Stimulated activated CD4-positive, alpha-beta T cell treated with anti-CD3 and anti-CD28 coated beads, Interleukin-12 subunit alpha, Interleukin-12 subunit beta, amount 100 ng/mL, for 4 hours (primary cell): ENCODE data around the gene ANO9.
"Not testable (repeated sequence)": the region's sequence is repeated elsewhere in the genome, so short reads cannot be mapped to it uniquely, and the experiment has no call there.

ENCODE experiments used
- DNase-seq: peaks from one replicate; pipeline ENCODE4 v3.0.0-alpha.2; 2020

The ANO9 gene

GRCh38 chr11:469684-470560, 28.1 kb upstream of the ANO9 start:
- no peak for DNase-seq

GRCh38 chr11:469026-469683, 27.3 kb upstream of the ANO9 start:
- DNase-seq, result not testable (repeated sequence)

GRCh38 chr11:468493-468892, 26.7 kb upstream of the ANO9 start:
- DNase-seq, result no peak

DNA sequence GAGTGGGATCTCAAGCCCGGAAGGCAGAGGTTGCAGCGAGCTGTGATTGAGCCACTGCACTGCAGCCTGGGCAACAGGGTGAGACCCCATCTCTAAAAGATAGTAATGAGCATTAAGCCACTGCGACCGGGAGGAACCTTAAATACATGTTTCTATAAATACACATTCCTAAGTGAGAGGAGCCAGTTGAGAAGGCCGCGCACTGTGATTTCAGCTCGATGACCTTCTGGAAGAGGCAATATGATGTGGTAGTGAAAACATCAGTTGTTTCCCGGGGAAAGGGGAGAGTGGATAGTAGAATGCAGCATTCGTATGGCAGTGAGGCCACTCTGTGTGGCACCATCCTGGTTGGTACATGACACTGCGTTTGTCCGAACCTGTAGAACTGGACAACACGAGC, 26.2 kb upstream of the ANO9 start:
- DNase-seq, result no peak

GRCh38 chr11:465896-466530, 24.2 kb upstream of the ANO9 start:
- DNase-seq, result no peak

- no peak for DNase-seq
Measured at GRCh38 chr11:464316-464715, 22.5 kb upstream of the ANO9 start.

GRCh38 chr11:462107-462890, 20.5 kb upstream of the ANO9 start:
- no peak for DNase-seq

DNA sequence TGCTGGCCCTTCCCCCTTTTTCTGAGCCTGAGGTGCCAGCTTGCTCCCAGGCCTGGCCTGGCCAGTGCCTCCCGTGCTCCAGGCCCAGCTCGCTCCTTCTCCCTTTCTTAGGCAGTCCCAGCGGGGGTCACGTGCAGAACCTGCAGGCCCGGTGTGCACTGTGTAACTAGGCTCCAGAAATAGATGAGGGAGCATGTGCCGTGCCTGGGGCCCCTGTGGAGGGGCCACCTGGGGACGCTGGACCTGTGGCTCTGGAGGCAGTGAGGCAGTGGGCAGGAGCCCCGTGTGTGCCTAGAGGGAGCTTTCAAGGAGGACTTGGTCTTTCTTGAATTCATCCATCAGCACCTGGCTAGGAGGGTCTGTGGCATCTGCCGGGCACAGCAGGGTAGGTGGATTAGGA, 19.8 kb upstream of the ANO9 start:
- no peak for DNase-seq

DNA sequence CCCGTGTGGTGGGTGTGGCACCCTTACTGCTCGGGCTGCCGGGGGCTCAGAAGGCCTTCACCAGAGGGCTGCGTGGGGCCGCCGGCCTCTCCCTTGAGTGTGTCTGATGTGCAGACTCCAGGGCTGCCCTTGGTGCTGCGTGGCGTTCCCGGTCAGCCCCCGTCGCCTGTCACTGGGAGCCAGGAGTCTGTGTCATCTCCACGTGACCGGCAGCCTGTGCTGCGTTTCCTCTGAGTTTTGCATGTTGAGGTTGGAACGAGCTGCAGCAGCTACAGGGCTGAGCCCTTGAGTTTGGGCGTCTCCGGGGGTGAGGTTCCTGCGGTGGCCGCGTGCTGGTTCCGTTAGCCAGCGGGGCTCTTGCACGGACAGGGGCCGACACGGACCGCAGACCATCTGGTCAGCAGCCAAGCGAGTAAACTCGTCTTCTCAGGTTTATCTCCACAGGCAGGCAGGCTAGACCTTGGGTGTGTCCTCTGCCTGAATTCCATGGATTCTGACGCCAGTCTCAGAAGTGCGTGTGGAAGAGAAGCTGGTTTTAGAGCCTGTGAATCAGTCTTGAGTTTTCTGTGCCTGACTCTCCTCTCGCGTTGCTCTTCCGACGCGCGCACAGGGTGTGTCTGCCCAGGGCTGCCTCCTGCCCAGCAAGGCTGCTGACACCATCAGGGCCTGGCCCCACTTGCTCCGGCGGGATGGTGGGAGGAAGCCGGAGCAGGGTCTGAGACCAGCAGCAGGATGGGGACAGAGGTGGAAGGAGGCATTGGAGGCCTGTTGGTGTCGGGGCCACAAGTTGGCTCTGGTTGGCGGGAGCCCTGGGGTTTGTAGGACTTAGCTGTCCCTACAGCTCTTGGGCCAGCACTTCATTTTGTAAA, 18.8 kb upstream of the ANO9 start:
- no peak for DNase-seq

DNA sequence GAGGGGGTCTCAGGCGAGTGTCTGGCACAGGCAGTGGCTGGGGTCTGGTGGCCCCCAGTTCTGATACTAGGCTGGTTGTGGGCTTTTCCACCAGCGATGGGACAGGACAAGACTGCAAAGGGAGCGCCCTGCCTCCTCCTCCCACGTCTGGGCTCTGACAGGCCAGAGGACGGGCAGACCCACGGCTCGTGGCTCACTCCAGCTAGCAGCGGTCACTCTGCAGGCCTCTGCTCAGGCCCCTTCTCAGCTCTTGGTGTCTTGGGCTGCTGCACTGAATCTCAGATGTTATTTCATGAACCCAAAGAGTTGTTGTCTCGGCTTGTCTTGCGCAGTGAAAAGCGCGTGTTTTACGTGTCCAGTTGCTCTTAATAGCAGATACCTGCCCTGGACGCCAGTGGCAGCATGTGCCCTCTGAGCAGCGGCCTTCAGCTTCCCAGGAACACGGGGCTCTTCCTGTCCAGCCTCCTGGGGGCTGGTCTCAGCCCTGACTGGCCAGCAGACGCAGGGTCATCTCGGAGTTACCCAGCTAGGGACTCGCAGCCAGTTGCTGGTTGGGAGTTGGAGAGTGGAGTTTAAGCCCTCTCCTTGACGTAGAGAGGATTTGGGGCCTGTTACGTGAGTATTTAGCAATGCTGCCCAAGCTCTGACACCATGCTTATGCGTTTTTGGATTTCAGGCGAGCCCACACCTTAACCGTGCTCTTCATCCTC, 17.9 kb upstream of the ANO9 start:
- DNase-seq, result no peak

DNA sequence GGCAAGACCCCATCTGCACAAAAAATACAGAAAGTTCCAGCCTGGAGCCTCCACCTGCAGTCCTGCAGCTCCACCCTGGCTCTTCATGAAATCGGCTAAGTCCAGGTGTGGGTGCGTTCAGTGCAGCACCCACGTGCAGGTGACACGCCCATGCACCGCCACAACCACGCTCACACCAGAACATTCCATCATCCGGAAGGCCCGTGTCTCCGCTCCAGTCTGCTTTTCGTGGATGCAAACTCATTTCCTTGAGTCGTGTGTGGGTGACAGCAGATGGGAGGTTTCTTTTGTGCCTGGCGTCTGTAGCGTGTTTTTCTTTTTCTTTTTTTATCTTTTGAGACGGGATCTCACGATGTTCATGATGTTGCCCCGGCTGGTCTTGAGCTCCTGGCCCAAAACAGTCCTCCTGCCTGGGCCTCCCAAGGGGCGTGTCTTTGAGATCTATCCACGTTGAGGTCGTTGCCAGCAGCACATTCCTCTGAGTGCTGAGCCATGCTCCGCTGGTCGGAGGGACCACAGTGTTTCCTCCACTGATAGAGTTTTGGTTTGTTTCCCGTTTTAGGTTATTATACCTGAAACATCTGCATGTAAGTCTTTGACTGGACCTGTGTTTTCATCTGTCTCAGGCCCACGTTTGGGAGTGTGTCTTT, 15.4 kb upstream of the ANO9 start:
- DNase-seq, result no peak

DNA sequence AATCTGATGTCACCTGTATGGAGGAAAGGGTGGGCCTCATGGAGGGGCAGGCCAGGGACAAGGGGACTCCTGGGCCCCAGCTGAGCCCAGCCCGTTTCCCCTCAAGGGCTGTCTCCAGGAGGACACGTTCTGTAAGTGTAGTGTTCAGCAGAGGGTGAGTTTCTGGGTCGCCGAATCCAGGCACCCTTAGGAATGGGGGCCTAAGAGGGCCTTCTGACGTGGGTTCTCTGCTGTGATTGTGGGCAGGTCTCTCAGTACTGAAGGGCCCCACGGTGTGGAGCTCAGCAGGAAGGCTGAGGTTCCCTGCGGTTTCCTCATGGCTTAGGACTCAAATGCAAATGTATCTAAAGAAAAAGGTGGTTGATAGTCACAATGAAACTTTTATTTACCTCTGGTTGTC, 14.7 kb upstream of the ANO9 start:
- no peak for DNase-seq

DNA sequence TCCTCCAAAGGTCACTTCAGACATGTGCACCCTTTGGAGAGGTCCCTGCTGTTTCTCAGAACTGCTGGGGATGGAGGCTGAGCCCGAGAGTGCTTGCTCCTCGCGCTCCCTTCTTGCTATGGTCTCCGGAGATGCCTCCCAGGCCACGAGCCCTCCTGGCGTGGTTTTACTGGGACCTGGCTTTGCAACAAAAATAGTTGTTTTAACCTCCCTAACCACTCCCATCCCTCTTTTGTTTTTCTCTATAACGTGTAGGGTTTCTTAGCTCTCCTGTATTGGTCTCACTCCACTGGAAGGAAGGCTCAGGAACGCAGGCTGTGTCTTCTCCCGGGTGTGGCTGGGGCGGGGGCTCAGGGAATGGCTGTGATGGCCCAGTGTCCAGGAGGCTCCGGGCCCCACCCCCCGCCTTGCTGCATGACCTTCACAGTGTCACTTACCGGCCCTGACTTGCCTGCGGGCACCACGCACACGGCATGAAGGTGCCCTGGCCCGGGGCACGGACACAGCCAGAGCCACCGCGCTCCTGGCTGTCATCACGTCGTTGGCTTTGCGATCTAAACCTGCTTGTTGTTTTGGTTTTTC, 13.8 kb upstream of the ANO9 start:
- DNase-seq, result no peak

DNA sequence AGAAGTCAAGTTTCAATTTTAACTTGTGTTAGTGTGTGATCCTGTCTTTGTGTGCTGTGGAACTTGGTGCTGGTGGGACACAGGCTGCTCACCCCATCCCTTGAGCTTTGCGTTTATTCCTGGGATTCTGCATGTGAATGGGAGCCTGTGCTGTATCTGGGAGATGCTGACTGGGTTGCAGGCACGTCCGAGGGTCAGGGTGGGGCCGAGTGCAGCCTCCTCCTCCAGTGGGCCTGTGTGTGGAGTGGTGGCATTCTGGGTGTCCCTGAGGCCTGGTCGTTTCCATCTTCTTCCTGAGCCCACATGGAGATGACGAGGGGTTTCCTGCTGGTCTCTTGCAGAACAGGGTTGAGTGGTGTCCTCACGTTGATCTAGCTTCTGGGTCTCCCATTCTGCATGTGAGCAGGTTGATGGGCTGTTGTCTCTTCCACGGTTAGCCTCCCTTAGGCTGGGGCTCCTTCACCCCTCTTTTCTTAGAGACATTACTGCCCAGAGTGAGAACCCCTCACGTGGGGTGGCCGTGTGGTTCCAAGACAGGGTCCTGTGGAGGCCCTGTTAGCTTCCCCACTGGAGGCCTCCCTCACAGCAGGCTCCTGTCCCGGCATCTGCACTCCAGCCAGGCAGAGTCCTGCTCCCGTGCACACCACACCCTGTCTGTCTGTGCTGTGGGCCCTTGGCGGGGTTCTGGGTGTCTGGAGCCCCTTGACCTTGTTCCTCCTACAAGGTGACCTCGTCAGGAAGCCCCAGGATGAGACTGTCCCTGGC, 13.2 kb upstream of the ANO9 start:
- DNase-seq, result no peak

- DNase-seq, result no peak
Measured at GRCh38 chr11:454043-454442, 12.2 kb upstream of the ANO9 start.

- no peak for DNase-seq
Measured at GRCh38 chr11:453564-453963, 11.8 kb upstream of the ANO9 start.

GRCh38 chr11:452916-453527, 11.2 kb upstream of the ANO9 start:
- DNase-seq, result no peak

DNA sequence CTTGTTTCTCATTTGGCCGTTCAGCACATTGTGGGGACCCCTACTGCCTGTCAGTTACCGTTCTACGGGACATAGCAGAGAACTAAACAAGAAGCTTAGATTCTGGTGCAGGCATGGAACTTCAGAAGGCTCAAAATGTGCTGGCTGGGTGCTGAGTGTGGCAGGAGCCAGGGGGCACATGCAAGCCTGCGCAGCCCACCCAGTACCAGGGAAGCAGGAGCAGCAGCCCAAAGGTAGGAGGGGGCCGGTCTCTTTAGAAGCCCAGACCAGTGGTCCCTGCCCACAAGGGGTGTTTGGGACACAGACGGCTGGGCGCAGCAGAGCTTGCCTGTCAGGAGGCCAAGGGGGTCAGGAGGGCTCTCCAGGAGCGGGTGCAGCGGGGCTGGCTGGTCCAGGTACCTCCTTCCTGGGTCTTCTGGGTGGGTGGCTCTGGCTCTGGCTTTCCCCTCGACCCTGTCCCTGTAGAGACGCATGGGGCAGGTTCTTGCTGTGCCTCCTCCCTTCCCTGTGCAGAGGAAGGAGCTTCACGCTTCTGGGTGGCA, 10.5 kb upstream of the ANO9 start:
- DNase-seq, result no peak

DNA sequence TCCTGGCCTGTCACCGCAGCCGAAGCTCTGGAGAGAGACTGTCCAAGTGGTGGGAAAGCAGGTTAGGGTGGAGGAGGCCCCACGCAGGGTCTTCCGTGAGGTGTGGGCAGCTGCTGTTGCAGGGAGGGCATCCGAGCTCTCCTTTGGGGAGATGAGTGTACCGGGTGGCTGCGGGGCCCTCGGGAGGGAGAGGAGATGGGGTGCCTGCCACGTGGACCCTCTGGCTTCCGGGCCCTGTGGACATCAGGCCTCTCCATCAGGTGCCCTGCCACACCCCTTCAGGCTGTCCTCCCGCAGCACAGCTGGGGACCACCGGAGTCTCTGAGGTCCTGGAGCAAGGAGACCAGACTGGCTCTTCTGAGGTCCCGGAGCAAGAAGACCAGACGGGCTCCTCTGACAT, 9.9 kb upstream of the ANO9 start:
- DNase-seq, result no peak
